HepG2 (cell line): ENCODE data around the gene ZNF544.

ENCODE experiments used
- POLR2A ChIP-seq, 2 experiments: IDR thresholded peaks; 2 replicates each; pipeline ENCODE4 v1.6.1; 2011; ENCODE audit warnings: low read depth in 2 of 2, low read length in 2 of 2, mild to moderate bottlenecking in 1 of 2, moderate library complexity in 1 of 2; ENCODE audit not compliant: insufficient read depth in 1 of 2
- RBFOX2 ChIP-seq: fragments of 200-400 bp; formaldehyde crosslinking; IDR thresholded peaks from 2 replicates; pipeline ENCODE4 v1.6.1; 2017; ENCODE audit warnings: low read depth, mild to moderate bottlenecking, low read length
- TF ChIP-seq, protein P1 (sequence below): sonication (generic); formaldehyde crosslinking; IDR thresholded peaks from 2 replicates; pipeline ENCODE4 v1.5.0; 2020; ENCODE audit warnings: mild to moderate bottlenecking, missing genetic modification reagents, moderate library complexity
- TF ChIP-seq, protein P2 (sequence below): sonication (generic); formaldehyde crosslinking; IDR thresholded peaks from 2 replicates; pipeline ENCODE4 v1.5.0; 2020; ENCODE audit warnings: mild to moderate bottlenecking, missing genetic modification reagents

DNA sequence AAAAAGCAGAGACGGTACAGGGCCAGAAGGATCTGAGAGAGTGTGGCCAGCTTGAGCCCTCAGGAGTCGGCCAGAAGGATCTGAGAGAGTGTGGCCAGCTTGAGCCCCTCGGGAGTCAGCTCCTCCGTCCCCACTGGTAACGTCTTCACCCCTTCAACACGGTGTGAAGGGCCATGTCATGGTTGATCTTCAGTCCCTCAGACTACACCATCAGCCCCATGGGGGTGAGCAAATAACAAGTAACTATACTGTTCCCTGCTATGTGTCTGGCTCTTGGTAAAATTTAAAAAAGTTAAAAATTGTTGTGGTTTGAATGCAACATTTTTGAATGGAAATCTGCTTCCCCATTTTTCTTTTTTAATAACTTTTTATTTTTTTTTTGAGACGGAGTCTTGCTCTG lies 48.5 kb downstream of the ZNF544 start:
- TF ChIP-seq, protein P1, sequence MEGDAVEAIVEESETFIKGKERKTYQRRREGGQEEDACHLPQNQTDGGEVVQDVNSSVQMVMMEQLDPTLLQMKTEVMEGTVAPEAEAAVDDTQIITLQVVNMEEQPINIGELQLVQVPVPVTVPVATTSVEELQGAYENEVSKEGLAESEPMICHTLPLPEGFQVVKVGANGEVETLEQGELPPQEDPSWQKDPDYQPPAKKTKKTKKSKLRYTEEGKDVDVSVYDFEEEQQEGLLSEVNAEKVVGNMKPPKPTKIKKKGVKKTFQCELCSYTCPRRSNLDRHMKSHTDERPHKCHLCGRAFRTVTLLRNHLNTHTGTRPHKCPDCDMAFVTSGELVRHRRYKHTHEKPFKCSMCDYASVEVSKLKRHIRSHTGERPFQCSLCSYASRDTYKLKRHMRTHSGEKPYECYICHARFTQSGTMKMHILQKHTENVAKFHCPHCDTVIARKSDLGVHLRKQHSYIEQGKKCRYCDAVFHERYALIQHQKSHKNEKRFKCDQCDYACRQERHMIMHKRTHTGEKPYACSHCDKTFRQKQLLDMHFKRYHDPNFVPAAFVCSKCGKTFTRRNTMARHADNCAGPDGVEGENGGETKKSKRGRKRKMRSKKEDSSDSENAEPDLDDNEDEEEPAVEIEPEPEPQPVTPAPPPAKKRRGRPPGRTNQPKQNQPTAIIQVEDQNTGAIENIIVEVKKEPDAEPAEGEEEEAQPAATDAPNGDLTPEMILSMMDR, result no peak
- no peak for TF ChIP-seq POLR2A (IDR thresholded peaks at IDR 0.05; ENCODE audit: insufficient read depth in 1 of 2, low read depth in 2 of 2, low read length in 2 of 2)
- TF ChIP-seq, protein P2, sequence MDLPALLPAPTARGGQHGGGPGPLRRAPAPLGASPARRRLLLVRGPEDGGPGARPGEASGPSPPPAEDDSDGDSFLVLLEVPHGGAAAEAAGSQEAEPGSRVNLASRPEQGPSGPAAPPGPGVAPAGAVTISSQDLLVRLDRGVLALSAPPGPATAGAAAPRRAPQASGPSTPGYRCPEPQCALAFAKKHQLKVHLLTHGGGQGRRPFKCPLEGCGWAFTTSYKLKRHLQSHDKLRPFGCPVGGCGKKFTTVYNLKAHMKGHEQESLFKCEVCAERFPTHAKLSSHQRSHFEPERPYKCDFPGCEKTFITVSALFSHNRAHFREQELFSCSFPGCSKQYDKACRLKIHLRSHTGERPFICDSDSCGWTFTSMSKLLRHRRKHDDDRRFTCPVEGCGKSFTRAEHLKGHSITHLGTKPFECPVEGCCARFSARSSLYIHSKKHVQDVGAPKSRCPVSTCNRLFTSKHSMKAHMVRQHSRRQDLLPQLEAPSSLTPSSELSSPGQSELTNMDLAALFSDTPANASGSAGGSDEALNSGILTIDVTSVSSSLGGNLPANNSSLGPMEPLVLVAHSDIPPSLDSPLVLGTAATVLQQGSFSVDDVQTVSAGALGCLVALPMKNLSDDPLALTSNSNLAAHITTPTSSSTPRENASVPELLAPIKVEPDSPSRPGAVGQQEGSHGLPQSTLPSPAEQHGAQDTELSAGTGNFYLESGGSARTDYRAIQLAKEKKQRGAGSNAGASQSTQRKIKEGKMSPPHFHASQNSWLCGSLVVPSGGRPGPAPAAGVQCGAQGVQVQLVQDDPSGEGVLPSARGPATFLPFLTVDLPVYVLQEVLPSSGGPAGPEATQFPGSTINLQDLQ (CRISPR knock-in tag), result no peak
- no peak for TF ChIP-seq RBFOX2
